Activated CD8-positive, alpha-beta memory T cell treated with anti-CD3 and anti-CD28 coated beads for 36 hours (primary cell): ENCODE measurements around the gene FXN. TPM values are rescaled to one million over a fixed set of nuclear protein-coding genes. Genes with fewer than 3 reads are reported as not detected.
"Not testable (repeated sequence)": the region's sequence is repeated elsewhere in the genome, so short reads cannot be mapped to it uniquely, and the experiment has no call there.

Experiments
- CTCF ChIA-PET: fragments of 350-600 bp; sonication (Branson Sonifier 250); formaldehyde crosslinking; loops from one replicate; lab custom pipeline; 2021; ENCODE audit warnings: antibody characterized with exemption; lab: Charles Lee
- POLR2A ChIA-PET: fragments of 350-600 bp; sonication (Branson Sonifier 250); formaldehyde crosslinking; loops from one replicate; lab custom pipeline; 2021; ENCODE audit warnings: antibody characterized with exemption; lab: Charles Lee
- total RNA-seq, 2 experiments: library from RNA; stranded (reverse); gene quantifications; one replicate each; pipeline ENCODE4 v1.2.3, GENCODE V29; 2021

Gene FXN
- total RNA-seq, 2 experiments from 2014 or later, result 34.4 to 35.6 TPM

GRCh38 chr9:69086769-69087168 lies 51.2 kb downstream of the FXN start:
- CTCF ChIA-PET, result no interaction called here
- POLR2A ChIA-PET, result no interaction called here

GRCh38 chr9:69089082-69089481 lies 53.5 kb downstream of the FXN start:
- ChIA-PET POLR2A (no interaction called here), CTCF (no interaction called here)

DNA sequence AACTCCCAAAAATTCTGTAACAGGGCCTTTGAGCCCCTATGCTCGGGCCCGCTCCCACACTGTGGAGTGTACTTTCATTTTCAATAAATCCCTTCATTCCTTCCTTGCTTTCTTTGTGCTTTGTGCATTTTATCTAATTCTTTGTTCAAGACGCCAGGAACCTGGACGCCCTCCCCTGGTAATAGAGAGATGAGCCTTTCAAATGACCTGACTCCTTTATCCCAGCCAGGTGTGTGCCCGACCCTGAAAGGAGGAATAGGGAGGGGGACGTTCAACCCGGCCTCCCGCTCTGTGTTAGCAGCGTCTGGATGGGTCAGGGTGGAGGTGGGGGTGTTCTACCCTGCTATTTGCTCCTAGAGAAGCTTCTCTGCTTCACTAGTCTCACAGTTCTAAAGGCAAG lies 53.9 kb downstream of the FXN start:
- CTCF ChIA-PET, result no interaction called here
- POLR2A ChIA-PET, result no interaction called here

GRCh38 chr9:69090140-69090750 lies 54.7 kb downstream of the FXN start:
- CTCF ChIA-PET, result no interaction called here
- POLR2A ChIA-PET, result no interaction called here

- POLR2A ChIA-PET, result no interaction called here
Observed at GRCh38 chr9:69090946-69091345, 55.4 kb downstream of the FXN start.

GRCh38 chr9:69093471-69094103 lies 58.0 kb downstream of the FXN start:
- CTCF ChIA-PET, result no interaction called here
- POLR2A ChIA-PET, result interaction anchor here (0.5 kb wide), 1 partner anchor 8 kb away, joined by 9 read pairs; no protein-coding TSS in a partner anchor

More at GRCh38 chr9:69090946-69091345, 55.4 kb downstream of the FXN start:
- CTCF ChIA-PET, result no interaction called here

DNA sequence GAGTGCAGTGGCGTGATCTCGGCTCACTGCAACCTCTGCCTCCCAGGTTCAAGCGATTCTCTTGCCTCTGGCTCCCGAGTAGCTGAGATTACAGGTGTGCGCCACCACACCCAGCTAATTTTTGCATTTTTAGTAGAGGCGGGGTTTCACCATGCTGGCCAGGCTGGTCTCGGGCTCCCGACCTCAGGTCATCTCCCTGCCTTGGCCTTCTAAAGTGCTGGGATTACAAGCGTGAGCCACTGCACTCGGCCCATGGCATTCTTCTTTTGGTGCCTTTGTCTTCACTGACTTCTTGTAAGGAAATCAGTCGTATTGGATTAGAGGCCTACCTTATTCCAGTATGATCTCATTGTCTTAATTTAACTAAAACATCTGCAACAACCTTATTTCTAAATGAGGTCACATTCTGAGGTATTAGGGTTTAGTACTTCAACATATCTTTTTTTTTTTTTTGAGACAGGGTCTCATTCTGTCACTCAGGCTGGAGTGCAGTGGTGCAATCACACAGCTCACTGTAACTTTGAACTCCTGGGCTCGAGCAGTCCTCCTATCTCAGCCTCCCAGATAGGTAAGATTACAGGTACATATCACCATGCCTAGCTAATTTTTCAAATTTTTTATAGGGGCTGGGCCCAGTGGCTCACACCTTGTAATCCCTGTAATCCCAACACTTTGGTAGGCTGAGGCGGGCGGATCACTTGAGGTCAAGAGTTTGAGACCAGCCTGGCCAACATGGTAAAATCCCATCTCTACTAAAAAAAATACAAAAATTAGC lies 59.0 kb downstream of the FXN start:
- CTCF ChIA-PET, POLR2A ChIA-PET: not testable (repeated sequence)

GRCh38 chr9:69097064-69097463 lies 61.5 kb downstream of the FXN start:
- POLR2A ChIA-PET, result no interaction called here
- CTCF ChIA-PET, result no interaction called here

- POLR2A ChIA-PET, result no interaction called here
Observed at GRCh38 chr9:69097923-69098593, 62.5 kb downstream of the FXN start.

GRCh38 chr9:69103348-69103996 lies 67.9 kb downstream of the FXN start:
- CTCF ChIA-PET, POLR2A ChIA-PET: not testable (repeated sequence)

More at GRCh38 chr9:69097923-69098593, 62.5 kb downstream of the FXN start:
- CTCF ChIA-PET, result no interaction called here

DNA sequence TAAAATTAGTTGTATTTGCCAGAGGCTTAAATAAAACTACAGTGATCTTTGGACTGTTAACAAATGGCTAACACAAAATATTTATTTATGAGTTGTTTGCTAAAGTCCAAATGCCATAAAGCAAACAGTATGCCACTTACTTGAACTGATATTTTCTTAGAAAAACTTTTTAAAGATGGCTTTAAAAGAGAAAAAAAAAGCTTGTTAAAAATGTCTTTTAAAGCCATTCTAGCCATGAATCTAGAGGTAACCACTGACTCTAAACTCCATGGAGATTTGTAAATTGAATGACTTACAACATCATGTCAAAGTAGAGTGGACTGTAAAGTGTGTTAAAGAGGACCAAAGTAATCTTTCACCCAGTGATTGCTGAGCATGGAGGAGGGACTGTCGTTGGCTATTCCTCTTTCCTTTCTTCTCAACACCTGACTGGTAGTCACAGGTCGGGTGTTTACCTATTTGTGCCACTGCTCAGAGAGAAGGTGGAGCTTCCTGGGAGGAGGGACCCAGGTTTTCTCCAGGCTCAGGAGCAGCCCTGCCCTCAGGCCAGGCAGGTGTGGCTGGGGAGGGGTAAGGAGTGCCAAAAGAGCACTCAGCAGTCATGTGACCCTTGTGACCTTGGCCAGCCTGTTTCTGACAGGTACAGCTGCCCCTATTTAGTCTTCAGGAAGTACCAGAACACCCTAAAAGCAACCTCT lies 69.4 kb downstream of the FXN start:
- ChIA-PET CTCF (no interaction called here), POLR2A (no interaction called here)

GRCh38 chr9:69107771-69108170 lies 72.2 kb downstream of the FXN start:
- ChIA-PET CTCF (no interaction called here), POLR2A (no interaction called here)

GRCh38 chr9:69108706-69109105 lies 73.2 kb downstream of the FXN start:
- POLR2A ChIA-PET, CTCF ChIA-PET: not testable (repeated sequence)

DNA sequence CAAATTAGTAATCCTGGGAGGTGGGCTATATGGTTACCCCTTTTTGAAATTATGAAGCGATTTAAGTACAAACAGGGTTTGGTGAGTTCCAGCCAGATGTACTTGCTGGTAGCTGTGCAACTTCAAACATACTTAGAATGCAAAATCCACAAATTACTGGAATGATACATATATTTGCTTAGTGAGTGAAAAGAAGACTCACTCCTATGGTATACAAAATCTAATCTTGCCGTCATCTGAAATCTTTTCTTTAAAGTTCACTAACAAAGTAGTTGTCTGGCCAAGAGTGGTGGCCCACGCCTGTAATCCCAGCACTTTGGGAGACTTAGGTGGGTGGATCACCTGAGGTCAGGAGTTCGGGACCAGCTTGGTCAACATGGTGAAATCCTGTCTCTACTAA lies 73.6 kb downstream of the FXN start:
- ChIA-PET CTCF (no interaction called here), POLR2A (no interaction called here)

DNA sequence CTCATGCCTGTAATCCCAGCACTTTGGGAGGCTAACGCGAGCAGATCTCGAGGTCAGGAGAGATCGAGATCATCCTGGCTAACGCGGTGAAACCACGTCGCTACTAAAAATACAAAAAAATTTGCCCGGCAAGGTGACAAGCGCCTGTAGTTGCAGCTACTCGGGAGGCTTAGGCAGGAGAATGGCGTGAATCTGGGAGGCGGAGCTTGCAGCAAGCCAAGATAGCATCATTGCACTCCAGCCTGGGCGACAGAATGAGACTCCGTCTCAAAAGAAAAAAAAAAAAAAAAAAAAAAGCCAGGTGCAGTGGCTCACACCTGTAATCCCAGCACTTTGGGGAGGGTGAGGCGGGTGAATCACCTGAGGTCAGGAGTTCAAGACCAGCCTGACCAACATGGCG lies 77.1 kb downstream of the FXN start:
- POLR2A ChIA-PET, CTCF ChIA-PET: not testable (repeated sequence)

DNA sequence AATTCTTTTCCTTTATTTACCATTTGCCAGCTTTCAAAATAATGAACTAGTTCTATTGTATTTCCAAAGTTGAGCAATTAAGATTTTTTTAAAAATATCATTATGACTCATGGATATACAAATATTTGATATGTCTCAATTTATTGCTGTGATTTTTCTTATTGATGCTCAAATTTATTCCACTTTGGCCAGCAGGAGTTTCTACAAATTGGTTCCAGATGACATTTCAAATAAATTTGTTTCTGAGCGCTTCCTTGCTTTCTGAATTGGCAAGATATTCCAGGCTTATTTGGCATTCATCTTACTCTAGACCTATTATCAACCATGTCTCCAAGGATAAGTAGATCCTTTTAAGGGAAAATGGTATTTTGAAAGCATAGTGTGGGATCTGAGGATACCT lies 80.1 kb downstream of the FXN start:
- ChIA-PET POLR2A (no interaction called here), CTCF (no interaction called here)

DNA sequence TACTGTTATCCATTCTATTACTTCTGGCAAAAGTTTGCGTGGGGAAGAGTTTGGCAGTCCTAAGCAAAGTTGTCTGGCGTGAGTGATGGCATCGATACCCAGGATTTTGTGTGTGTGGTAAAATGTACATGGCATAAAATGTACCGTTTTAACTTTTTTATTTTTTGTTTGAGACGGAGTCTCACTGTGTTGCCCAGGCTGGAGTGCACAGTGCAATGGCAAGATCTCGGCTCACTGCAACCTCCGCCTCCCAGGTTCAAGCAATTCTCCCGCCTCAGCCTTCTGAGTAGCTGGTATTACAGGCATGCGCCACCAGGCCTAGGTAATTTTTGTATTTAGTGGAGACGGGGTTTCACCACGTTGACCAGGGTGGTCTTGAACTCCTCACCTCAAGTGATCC lies 83.1 kb downstream of the FXN start:
- ChIA-PET POLR2A (no interaction called here), CTCF (no interaction called here)

- ChIA-PET CTCF (interaction anchor here (1.1 kb wide), 1 partner anchor 37 kb away, joined by 3 read pairs; no protein-coding TSS in a partner anchor), POLR2A (no interaction called here)
Observed at GRCh38 chr9:69120380-69121154, 85.0 kb downstream of the FXN start.
